Measurements from ENCODE around the gene TTC34.

TTC34 gene

GRCh38 chr1:2602311-2602835 is 199.1 kb downstream of the TTC34 start:
- DNase-seq (ENCODE audit: low read depth) = no peak
- H3K4me3 ChIP-seq (ENCODE audit: low read depth, low read length) = no peak overlapping the region
- TF ChIP-seq CTCF (IDR thresholded peaks at IDR 0.05; ENCODE audit: low read depth, low read length, missing control alignments) = no peak
- in situ Hi-C loops (cut with HindIII; ENCODE audit: low sequenced_read_pairs) = no loop called here

DNA sequence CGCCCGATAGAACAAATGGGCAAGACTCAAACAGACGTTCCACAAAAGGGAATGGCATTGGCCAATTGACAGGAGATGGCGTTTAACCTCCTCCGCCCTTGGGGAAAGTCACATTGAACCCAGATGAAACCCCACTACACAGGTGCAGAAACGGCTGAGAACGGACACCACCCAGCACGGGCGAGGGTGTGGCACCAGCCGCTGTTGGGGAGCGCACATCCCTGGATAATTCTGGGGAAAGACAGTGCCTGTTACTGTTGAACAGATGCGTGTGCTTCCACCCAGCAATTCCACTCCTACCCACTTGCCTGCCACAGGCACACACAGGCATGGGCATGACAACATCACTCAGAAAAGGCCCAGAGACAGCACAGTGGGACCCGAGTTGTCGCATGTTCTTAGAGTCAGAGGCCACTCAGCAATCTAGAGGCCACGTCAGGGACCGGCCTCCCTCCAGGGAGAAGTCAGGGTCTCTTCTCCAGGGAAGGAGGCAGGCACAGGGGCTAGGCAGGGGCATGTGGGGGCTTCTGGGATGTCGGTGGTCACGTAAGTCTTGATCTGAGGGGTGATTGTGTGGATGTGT is 199.7 kb downstream of the TTC34 start:
- H3K4me3 ChIP-seq (ENCODE audit: low read depth, low read length) = no peak overlapping the region
- in situ Hi-C loops (cut with HindIII; ENCODE audit: low sequenced_read_pairs) = no loop called here
- no peak for TF ChIP-seq CTCF (IDR thresholded peaks at IDR 0.05; ENCODE audit: low read depth, low read length, missing control alignments)
- DNase-seq (ENCODE audit: low read depth) = no peak

GRCh38 chr1:2598329-2598931 is 203.1 kb downstream of the TTC34 start:
- DNase-seq (ENCODE audit: low read depth) = no peak
- H3K4me3 ChIP-seq (ENCODE audit: low read depth, low read length) = no peak overlapping the region
- no peak for TF ChIP-seq CTCF (IDR thresholded peaks at IDR 0.05; ENCODE audit: low read depth, low read length, missing control alignments)
- in situ Hi-C loops (cut with HindIII; ENCODE audit: low sequenced_read_pairs) = no loop called here

GRCh38 chr1:2597441-2598328 is 203.8 kb downstream of the TTC34 start:
- no peak overlapping the region for H3K4me3 ChIP-seq (ENCODE audit: low read depth, low read length)
- no peak for DNase-seq (ENCODE audit: low read depth)
- in situ Hi-C loops (cut with HindIII; ENCODE audit: low sequenced_read_pairs) = no loop called here
- TF ChIP-seq CTCF (IDR thresholded peaks at IDR 0.05; ENCODE audit: low read depth, low read length, missing control alignments) = no peak

DNA sequence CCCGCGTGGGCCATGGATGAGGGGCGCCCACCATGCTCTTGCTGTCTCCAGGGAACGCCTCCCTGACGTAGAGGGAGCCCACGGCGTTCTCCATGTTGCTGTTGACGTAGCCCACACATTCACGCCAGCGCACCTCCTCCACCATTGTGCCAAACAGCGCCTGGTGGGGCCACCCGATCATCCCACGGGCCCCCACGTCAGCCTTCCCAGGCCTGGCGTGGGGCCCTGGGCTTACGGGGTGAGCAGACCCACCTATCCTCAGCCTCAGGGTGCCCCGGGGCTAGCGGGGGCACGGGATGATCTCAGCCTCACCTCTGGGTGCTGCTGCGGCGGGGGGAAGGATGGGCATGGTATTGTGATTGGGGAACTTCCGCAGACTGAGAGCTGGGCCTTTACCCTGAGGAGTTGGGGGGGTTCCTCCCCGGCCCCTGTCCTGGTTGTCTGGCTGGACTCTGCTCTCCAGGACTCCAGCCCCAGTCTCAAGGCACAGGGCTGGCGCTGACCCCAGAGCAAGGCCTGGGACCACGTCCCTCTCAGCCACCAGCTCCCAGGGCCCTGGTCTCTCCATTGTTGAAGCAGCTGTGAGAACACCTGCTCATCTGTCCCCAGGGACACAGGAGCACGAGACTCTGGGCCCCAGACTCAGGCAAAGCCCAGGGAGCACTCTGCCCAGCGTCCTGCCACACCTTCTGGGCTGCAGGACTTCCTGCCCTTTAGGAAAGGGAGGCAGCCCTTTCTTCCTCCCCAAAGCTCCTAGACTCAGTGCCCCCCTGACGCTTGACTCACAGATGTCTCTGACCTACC is 204.8 kb downstream of the TTC34 start:
- H3K4me3 ChIP-seq (ENCODE audit: low read depth, low read length) = no peak overlapping the region
- no peak for TF ChIP-seq CTCF (IDR thresholded peaks at IDR 0.05; ENCODE audit: low read depth, low read length, missing control alignments)
- no peak for DNase-seq (ENCODE audit: low read depth)
- in situ Hi-C loops (cut with HindIII; ENCODE audit: low sequenced_read_pairs) = no loop called here
